Activated CD4-positive, alpha-beta T cell treated with anti-CD3 and anti-CD28 coated beads, Interleukin-2, amount 10 ng/mL, durations not matched to agents 24 days and 14 days (primary cell): ENCODE measurements around the gene PLEKHB1. TPM values are rescaled to one million over a fixed set of nuclear protein-coding genes. Genes with fewer than 3 reads are reported as not detected.

Experiments used
- DNase-seq: peaks from one replicate; pipeline ENCODE4 v3.0.0; 2022
- H3K27ac Mint-ChIP-seq: one replicate; pipeline ENCODE4 v1.8.0; 2022; ENCODE audit warnings: mild to moderate bottlenecking, mixed read lengths
- H3K27me3 Mint-ChIP-seq: one replicate; pipeline ENCODE4 v1.8.0; 2022; ENCODE audit warnings: mixed read lengths
- H3K36me3 Mint-ChIP-seq: one replicate; pipeline ENCODE4 v1.8.0; 2022; ENCODE audit warnings: low read depth, mild to moderate bottlenecking, mixed read lengths
- H3K4me1 Mint-ChIP-seq: one replicate; pipeline ENCODE4 v1.8.0; 2021; ENCODE audit warnings: mixed read lengths
- H3K4me3 Mint-ChIP-seq: one replicate; pipeline ENCODE4 v1.8.0; 2022; ENCODE audit warnings: mild to moderate bottlenecking, moderate library complexity, mixed read lengths
- H3K9me3 Mint-ChIP-seq: one replicate; pipeline ENCODE4 v1.8.0; 2021; ENCODE audit warnings: mixed read lengths
- intact Hi-C: fragments of 100-400 bp; cut with micrococcal nuclease; formaldehyde crosslinking; loops from one replicate; pipeline ENCODE4 v1.15.1; 2023
- total RNA-seq: library from RNA; stranded (reverse); gene quantifications from 2 replicates; pipeline ENCODE4 v1.2.3, GENCODE V29; 2022

Gene PLEKHB1
- total RNA-seq, 1 donor from 2014 or later, result 1.0 TPM

- intact Hi-C loops, result no loop called here
- DNase-seq, result no peak
- peaks cover 3% of the 10 kb centered on the region for H3K9me3 Mint-ChIP-seq
- peaks cover 9% of the 10 kb centered on the region for H3K4me1 Mint-ChIP-seq
- H3K4me3 Mint-ChIP-seq, result no peak overlapping the region
- no peaks in the 10 kb centered on the region for H3K36me3 Mint-ChIP-seq
- H3K27me3 Mint-ChIP-seq, result no peaks in the 10 kb centered on the region
- H3K27ac Mint-ChIP-seq, result no peak overlapping the region
Observed at GRCh38 chr11:73635721-73636120, 10.7 kb upstream of the PLEKHB1 start.

GRCh38 chr11:73636249-73636648 lies 10.1 kb upstream of the PLEKHB1 start:
- Mint-ChIP-seq H3K9me3 (peaks cover 3% of the 10 kb centered on the region), H3K4me1 (peaks cover 10% of the 10 kb centered on the region), H3K36me3 (no peaks in the 10 kb centered on the region), H3K4me3 (no peak overlapping the region), H3K27me3 (no peaks in the 10 kb centered on the region), H3K27ac (no peak overlapping the region)
- intact Hi-C loops, result no loop called here
- DNase-seq, result no peak

DNA sequence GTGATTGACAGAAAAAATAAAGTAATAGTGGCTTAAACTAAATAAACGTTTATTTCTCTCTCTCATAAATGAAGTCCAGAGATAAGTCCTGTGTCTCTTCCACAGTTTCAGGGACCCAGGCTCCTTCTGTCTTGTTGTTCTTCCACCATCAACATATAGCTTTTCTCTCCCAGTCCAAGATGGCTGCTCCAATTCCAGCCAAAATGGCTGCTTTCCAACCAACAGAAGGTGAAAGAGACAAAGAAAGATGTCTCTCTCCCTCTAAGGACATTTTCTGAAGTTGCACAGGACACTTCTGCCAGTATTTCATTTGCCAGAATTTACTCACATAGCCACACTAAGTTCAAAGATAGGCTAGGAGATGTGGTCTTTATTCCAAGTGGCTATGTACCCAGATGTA lies 9.4 kb upstream of the PLEKHB1 start:
- Mint-ChIP-seq H3K4me3 (no peak overlapping the region), H3K27ac (no peak overlapping the region), H3K36me3 (no peaks in the 10 kb centered on the region), H3K27me3 (no peaks in the 10 kb centered on the region), H3K4me1 (peaks cover 10% of the 10 kb centered on the region), H3K9me3 (peaks cover 3% of the 10 kb centered on the region)
- no peak for DNase-seq
- intact Hi-C loops, result no loop called here

DNA sequence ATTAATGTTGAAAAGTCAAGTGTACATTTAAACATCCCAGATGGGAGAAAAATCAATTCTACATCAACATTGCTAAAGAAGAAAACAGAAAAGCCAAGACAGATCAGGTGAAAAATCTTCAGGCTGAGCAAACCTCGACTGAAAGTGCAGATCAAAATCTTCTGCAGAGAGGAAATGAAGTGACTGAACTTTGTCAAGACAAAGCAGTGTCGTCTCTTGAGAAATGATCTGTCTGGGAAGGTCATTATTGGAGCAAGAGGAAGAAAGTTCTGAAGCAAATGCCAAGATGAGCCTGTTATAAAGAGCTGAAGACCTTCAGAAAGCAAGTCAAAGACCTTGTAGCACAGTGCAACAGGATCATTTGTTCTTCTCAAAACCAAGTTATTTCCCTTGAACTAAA lies 5.8 kb upstream of the PLEKHB1 start:
- Mint-ChIP-seq H3K27me3 (peaks cover 3% of the 10 kb centered on the region), H3K9me3 (peaks cover 3% of the 10 kb centered on the region), H3K4me1 (peaks cover 6% of the 10 kb centered on the region), H3K27ac (no peak overlapping the region), H3K4me3 (no peak overlapping the region), H3K36me3 (no peaks in the 10 kb centered on the region)
- DNase-seq, result no peak
- intact Hi-C loops, result no loop called here

- no peak overlapping the region for H3K4me3 Mint-ChIP-seq
- H3K27me3 Mint-ChIP-seq, result peaks cover 3% of the 10 kb centered on the region
- no peaks in the 10 kb centered on the region for H3K36me3 Mint-ChIP-seq
- H3K4me1 Mint-ChIP-seq, result peaks cover 6% of the 10 kb centered on the region
- DNase-seq, result no peak
- intact Hi-C loops, result no loop called here
- H3K27ac Mint-ChIP-seq, result no peak overlapping the region
- no peaks in the 10 kb centered on the region for H3K9me3 Mint-ChIP-seq
Observed at GRCh38 chr11:73641668-73642067, 4.7 kb upstream of the PLEKHB1 start.

DNA sequence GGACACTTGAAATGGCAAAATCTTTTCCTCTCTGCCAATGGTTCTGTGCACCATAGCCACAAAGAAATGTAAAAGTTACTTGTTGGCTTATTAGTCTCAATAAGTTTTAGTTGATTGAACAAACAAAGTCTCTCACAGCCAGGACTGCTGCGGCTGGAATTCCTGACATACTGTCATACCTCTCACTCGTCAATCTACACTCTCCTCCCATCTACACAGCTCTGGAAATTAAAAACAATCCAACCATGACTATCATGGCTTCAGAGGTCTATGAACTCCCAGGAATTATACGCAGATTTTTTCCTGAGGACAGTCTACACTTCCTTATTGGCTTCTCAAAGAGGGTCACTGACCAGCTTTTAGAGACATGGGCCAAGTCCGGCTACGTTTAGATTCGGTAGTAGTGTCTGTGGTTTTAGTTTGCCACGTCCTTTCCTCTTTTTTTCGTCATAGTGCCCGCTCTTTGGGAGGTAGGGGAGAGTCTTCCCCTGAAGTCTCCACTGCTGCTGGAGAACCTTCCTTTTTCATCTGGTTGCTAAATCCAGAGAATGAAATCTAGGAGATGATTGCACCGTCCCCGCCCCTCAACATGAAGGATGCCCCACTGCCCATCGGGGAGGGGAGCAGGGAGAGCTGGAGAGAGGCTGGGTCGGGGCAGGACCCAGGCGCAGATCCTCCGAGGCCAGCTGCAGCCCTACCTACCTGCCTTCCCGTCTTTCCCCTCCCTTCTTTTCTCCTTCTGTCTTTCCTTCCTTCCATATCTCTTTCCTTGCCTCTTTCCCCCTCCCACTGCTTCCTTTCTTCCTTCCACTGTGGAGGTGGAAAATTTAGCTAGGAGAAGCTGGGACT lies 1.0 kb upstream of the PLEKHB1 start:
- Mint-ChIP-seq H3K27ac (no peak overlapping the region), H3K4me1 (peaks cover 16% of the 10 kb centered on the region), H3K27me3 (peaks cover 3% of the 10 kb centered on the region), H3K9me3 (no peaks in the 10 kb centered on the region), H3K36me3 (no peaks in the 10 kb centered on the region), H3K4me3 (no peak overlapping the region)
- no peak for DNase-seq
- intact Hi-C loops, result no loop called here

DNA sequence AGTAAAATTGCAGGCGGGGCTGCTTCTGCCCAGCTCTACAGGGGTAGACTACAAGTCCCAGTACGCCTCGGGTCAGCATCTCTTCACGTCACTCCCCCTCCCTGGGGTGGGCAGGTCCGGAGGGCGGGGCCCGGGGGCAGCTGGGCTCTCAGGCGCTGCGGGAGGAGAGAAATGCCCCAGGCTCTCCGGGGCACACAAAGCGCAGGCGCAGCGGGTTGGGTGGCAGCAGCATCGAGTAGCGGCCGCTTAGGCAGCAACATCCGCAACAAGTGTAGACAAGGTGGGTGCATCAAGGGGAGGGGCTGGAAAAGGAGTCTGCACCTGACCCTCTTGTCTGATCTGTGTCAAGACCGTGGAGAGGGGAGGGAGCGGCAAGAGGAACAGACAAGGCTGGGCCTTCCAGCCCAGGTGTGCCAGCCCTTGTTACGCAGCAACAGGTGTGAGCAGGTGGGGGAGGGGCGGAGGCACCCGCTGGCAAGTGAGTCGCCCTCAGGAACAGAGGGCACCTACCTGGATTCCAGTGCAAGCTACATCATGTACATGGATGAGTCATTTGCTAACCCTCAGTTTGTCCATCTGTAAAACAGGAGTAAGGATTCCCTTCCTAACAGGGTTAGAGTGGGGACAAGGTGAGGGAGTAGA lies 1.2 kb downstream of the PLEKHB1 start:
- Mint-ChIP-seq H3K9me3 (no peaks in the 10 kb centered on the region), H3K27ac (no peak overlapping the region), H3K4me3 (peak overlapping the region; percentile 75), H3K4me1 (peaks cover 11% of the 10 kb centered on the region), H3K36me3 (no peaks in the 10 kb centered on the region), H3K27me3 (peaks cover 3% of the 10 kb centered on the region)
- peak; percentile 96 for DNase-seq
- intact Hi-C loops, result loop anchor here (2.0 kb wide), 1 partner anchor 49 kb away; the partner anchor contains the start of gene FAM168A

DNA sequence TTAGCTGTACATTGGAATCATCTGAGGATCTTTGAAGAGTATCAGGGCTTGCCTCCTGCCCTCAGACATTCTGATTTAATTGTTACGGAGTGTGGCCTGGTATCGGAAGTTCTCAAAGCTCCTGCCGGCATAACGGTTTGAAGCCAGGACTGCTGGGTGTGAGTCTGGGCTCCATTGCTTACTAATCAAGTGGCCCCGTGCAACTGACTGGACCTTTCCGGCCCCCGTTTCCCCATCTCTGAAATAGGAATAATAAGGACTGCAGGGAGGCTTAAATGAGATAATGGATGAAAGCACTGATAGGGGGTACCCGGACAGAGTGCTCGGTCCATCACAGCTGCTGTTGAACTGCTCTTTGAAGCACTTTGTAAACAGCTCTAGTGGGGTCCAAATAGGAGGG lies 1.7 kb downstream of the PLEKHB1 start:
- no peak overlapping the region for H3K27ac Mint-ChIP-seq
- H3K27me3 Mint-ChIP-seq, result peaks cover 3% of the 10 kb centered on the region
- no peaks in the 10 kb centered on the region for H3K36me3 Mint-ChIP-seq
- peaks cover 11% of the 10 kb centered on the region for H3K4me1 Mint-ChIP-seq
- H3K9me3 Mint-ChIP-seq, result no peaks in the 10 kb centered on the region
- no peak overlapping the region for H3K4me3 Mint-ChIP-seq
- no peak for DNase-seq
- intact Hi-C loops, result no loop called here

DNA sequence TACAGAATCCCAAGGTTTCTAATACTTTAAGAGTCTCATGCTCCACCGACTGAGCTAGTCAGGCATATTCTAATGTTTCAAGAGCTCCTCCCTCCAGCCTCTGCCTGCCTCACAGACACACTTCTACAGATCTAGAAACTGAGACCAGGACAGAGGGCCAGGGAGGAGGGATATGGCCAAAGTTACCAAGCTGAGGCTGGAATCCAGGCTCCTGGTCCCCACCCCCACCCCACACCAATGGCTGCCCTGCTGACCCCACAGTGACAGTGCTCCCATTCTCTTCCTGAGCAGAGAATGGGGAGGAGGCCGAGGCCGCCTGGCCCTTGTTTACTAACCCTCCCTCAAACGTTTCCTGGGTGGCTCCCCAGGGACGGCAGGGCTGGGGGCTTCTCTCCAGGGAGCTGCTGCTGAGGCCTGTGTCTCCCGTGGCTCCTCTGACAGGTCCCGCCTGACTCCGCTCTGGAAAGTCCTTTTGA lies 2.2 kb downstream of the PLEKHB1 start:
- Mint-ChIP-seq H3K4me1 (peaks cover 11% of the 10 kb centered on the region), H3K27ac (no peak overlapping the region), H3K4me3 (no peak overlapping the region), H3K36me3 (no peaks in the 10 kb centered on the region), H3K9me3 (no peaks in the 10 kb centered on the region), H3K27me3 (peaks cover 3% of the 10 kb centered on the region)
- DNase-seq, result no peak
- intact Hi-C loops, result no loop called here

DNA sequence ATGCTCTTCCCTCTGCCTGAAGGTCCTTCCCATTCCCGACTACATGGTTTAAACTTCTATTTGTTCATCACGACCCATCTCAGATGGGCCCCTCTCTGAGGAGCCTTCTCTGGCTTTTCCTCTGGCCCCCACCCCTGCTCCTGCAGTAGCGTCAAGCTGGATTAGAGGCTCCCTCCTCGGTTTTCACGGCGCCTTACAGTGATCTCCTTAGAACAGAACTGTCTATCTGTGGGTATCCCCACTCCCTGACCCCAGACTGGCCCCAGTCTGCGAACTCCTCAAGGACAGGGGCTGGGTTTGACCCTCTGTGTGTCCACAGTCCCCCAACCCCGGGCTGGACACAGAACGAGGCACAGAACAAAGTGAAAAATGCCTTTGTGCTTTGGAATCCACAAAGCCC lies 2.8 kb downstream of the PLEKHB1 start:
- no peak overlapping the region for H3K4me3 Mint-ChIP-seq

GRCh38 chr11:73650400-73650799 lies 4.0 kb downstream of the PLEKHB1 start:
- Mint-ChIP-seq H3K27ac (no peak overlapping the region), H3K36me3 (no peaks in the 10 kb centered on the region), H3K9me3 (no peaks in the 10 kb centered on the region), H3K27me3 (no peaks in the 10 kb centered on the region), H3K4me3 (no peak overlapping the region), H3K4me1 (peaks cover 11% of the 10 kb centered on the region)
- no peak for DNase-seq
- intact Hi-C loops, result no loop called here

More for the DNA sequence above, 2.8 kb downstream of the PLEKHB1 start:
- peaks cover 11% of the 10 kb centered on the region for H3K4me1 Mint-ChIP-seq
- peaks cover 3% of the 10 kb centered on the region for H3K27me3 Mint-ChIP-seq
- H3K9me3 Mint-ChIP-seq, result no peaks in the 10 kb centered on the region
- no peak for DNase-seq
- H3K27ac Mint-ChIP-seq, result no peak overlapping the region
- H3K36me3 Mint-ChIP-seq, result no peaks in the 10 kb centered on the region
- intact Hi-C loops, result no loop called here

- intact Hi-C loops, result no loop called here
Observed at GRCh38 chr11:73651252-73651651, 4.9 kb downstream of the PLEKHB1 start.

DNA sequence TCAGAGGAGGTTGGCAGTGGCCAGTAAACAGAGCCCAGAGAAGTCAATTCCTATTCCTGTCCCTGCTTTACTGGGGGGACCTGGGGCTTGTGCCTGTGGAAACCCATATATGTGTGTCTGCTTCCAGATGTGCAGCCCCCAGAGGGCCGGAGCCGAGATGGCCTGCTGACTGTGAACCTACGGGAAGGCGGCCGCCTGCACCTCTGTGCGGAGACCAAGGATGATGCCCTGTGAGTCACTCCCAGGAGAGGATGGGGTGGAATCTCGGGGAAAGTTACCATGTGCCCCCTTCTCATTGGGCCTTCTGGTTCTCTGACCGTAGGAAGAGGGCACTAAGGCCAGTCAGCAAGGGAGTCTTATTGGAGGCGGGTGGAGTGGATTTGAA lies 5.3 kb downstream of the PLEKHB1 start:
- H3K4me1 Mint-ChIP-seq, result peaks cover 11% of the 10 kb centered on the region
- intact Hi-C loops, result no loop called here
- H3K4me3 Mint-ChIP-seq, result no peak overlapping the region
- no peak overlapping the region for H3K27ac Mint-ChIP-seq
- DNase-seq, result no peak
- H3K36me3 Mint-ChIP-seq, result no peaks in the 10 kb centered on the region
- no peaks in the 10 kb centered on the region for H3K9me3 Mint-ChIP-seq
- no peaks in the 10 kb centered on the region for H3K27me3 Mint-ChIP-seq

More at GRCh38 chr11:73651252-73651651, 4.9 kb downstream of the PLEKHB1 start:
- Mint-ChIP-seq H3K4me3 (no peak overlapping the region), H3K27ac (no peak overlapping the region), H3K27me3 (no peaks in the 10 kb centered on the region), H3K36me3 (no peaks in the 10 kb centered on the region), H3K4me1 (peaks cover 11% of the 10 kb centered on the region), H3K9me3 (no peaks in the 10 kb centered on the region)
- no peak for DNase-seq

- no peak overlapping the region for H3K4me3 Mint-ChIP-seq
- intact Hi-C loops, result no loop called here
- H3K36me3 Mint-ChIP-seq, result no peaks in the 10 kb centered on the region
- H3K27ac Mint-ChIP-seq, result no peak overlapping the region
- H3K4me1 Mint-ChIP-seq, result peaks cover 7% of the 10 kb centered on the region
- H3K9me3 Mint-ChIP-seq, result no peaks in the 10 kb centered on the region
- no peak for DNase-seq
- no peaks in the 10 kb centered on the region for H3K27me3 Mint-ChIP-seq
Observed at GRCh38 chr11:73652046-73652730, 5.8 kb downstream of the PLEKHB1 start.
